DMS114 treated with DMSO at 0.1 percent for 48 hours (cell line): ENCODE results near the gene AKT3.
"Not testable (repeated sequence)": the region's sequence is repeated elsewhere in the genome, so short reads cannot be mapped to it uniquely, and the experiment has no call there.

ENCODE experiments used
- DNase-seq: peaks from one replicate; lab custom pipeline; 2025; ENCODE audit not compliant: unreplicated experiment; lab: John Stamatoyannopoulos, UW

Gene AKT3

DNA sequence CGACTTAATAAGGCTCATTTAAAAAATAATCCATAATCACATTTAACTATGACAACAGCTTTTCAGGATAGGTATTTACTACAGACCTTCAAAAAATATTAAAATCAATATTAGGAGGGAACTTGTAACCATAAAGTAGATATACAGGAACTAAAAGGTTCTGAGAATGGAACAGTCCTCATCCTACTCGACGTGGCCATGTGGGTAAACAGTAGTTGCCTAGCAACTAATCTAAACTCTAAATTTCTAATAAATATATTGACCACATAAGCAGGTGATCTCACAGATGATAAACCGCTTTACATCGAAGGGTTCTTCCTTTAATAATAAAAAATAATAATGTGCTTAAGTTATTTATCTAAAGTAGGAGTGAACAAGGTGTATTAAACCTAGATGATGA is 7.9 kb downstream of the AKT3 start:
- DNase-seq = no peak

GRCh38 chr1:243841507-243841906 is 8.5 kb downstream of the AKT3 start:
- DNase-seq = no peak

GRCh38 chr1:243837907-243838535 is 12.0 kb downstream of the AKT3 start:
- DNase-seq = no peak

GRCh38 chr1:243834130-243834529 is 15.9 kb downstream of the AKT3 start:
- DNase-seq = no peak

DNA sequence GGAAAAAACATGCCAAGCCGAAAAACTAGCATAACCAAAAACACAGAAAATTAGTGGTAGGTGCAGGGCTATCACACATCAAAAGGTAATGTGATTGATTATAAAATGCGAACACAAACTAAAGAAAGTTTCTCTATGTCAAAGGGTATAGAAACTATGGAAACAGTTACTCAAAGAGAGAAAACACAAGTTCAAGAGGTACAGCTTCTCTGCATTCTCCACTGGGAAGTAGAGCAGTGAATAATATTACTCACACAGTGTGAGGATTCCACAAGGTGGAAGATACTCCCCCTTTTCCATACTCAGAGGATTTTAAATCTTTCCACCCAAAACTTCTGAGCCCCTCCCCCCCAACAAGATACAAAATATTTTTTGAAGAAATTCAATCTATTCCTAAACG is 18.6 kb downstream of the AKT3 start:
- no peak for DNase-seq

GRCh38 chr1:243827206-243827605 is 22.8 kb downstream of the AKT3 start:
- DNase-seq = no peak

DNA sequence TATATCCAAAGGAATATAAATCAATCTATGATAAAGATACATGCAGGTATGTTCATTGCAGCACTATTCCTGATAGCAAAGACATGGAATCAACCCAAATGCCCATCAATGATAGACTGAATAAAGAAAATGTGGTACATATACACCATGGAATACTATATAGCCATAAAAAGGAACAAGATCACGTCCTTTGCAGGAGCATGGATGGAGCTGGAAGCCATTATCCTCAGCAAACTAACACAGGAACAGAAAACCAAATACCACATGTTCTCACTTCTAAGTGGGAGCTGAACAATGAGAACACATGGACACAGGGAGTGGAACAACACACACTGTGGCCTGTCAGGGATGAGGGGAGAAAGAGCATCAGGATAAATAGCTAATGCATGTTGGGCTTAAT is 25.1 kb downstream of the AKT3 start:
- DNase-seq = not testable (repeated sequence)

GRCh38 chr1:243821177-243821680 is 28.8 kb downstream of the AKT3 start:
- no peak for DNase-seq

- no peak for DNase-seq
These were observed 30.6 kb downstream of the AKT3 start for GRCh38 chr1:243819438-243819839.

DNA sequence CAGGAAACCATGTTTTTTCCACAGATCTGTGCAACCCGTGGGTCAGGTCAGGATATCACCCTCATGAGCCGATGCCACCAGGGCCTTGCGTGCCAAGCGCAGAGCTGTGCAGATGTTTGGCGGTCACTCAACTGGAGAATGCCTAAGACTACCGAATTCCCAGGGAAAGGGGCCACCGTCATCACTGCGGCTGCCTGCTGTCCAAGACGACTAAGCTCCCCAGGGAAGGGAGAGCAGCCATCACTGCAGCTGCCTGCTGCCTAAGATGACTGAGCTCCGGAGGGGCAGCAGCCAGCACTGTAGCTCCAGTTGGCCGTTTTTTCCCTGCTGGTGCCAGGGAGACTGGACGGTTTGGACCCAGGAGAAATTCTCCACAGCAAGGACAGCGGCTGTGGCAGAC is 31.1 kb downstream of the AKT3 start:
- DNase-seq = no peak

GRCh38 chr1:243814718-243815117 is 35.3 kb downstream of the AKT3 start:
- DNase-seq = no peak

GRCh38 chr1:243807346-243807745 is 42.7 kb downstream of the AKT3 start:
- not testable (repeated sequence) for DNase-seq

- DNase-seq = no peak
These were observed 43.7 kb downstream of the AKT3 start for GRCh38 chr1:243806310-243806709.

- DNase-seq = no peak
These were observed 47.3 kb downstream of the AKT3 start for GRCh38 chr1:243802736-243803135.

- no peak for DNase-seq
These were observed 48.7 kb downstream of the AKT3 start for GRCh38 chr1:243801378-243801777.

DNA sequence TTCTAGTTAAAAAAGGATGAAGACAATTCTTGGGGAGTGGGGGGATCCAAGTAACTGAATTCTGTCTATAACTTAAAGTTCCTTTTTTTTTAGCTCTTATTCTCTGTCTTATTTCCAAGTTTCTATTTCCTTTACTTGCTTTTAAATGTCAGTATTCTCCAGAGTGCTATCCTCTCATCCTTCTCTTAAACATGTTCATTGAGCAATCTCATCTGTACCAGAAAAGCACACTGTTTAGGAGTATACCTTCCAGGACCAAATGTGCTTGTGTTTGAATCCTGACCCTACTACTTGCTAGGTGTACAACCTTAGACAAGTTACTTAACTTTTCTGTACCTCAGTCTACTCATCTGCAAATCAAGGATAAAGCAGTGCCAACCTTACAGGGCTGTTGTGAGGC is 50.1 kb downstream of the AKT3 start:
- DNase-seq = no peak

- no peak for DNase-seq
These were observed 51.3 kb downstream of the AKT3 start for GRCh38 chr1:243798726-243799125.

GRCh38 chr1:243796016-243796415 is 54.0 kb downstream of the AKT3 start:
- no peak for DNase-seq

DNA sequence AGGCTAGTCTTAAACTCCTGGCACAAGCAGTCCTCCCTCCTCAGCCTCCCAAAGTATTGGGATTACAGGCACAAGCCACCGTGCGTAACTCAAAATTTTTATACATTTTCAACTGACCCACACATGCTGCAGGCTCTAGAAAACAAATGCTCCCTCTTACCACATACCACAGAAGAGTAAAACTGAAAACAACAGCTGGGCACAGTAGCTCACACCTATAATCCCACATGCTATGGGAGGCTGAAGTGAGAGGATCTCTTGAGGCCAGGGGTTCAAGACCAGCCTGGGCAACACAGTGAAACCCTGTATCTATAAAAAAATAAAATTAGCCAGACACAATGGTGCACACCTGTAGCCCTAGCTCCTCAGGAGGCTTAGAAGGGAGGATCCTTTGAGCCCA is 56.7 kb downstream of the AKT3 start:
- no peak for DNase-seq

GRCh38 chr1:243792891-243793290 is 57.2 kb downstream of the AKT3 start:
- DNase-seq = no peak

- DNase-seq = no peak
These were observed 57.6 kb downstream of the AKT3 start for GRCh38 chr1:243792401-243792800.

GRCh38 chr1:243791586-243792267 is 58.3 kb downstream of the AKT3 start:
- no peak for DNase-seq

DNA sequence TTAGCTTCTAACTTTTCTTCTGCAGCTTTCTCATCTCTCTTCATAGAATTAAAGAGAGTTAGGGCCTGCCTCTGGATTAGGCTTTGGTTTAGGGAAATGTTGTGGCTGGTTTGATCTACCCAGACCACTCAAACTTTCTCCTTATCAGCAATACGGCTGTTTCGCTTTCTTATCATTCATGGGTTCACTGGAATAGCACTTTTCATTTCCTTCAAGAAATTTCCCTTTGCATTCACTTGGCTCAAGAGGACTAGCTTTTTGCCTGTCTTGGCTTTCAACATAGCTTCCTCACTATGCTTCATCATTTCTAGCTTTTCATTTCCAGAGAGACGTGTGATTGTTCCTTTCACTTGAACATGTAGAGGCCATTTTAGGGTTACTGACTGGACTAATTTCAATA is 59.6 kb downstream of the AKT3 start:
- DNase-seq = no peak
